ENCODE results near the gene RELT. TPM values are rescaled to one million over a fixed set of nuclear protein-coding genes. Genes with fewer than 3 reads are reported as not detected.

Gene RELT
- total and polyA plus RNA-seq, 9 of the 15 experiments (the other 6 are each of a cell fraction or from before 2014, with no cell fraction given) = 1.1 to 20.2 (median 7.4) TPM

- peak; percentile 73 for TF ChIP-seq VEZF1 (CRISPR knock-in tag; IDR thresholded peaks at IDR 0.05)
- peak; percentile 86 for TF ChIP-seq ATF7 (IDR thresholded peaks at IDR 0.05)
- peak; percentile 88 for TF ChIP-seq RBFOX2 (IDR thresholded peaks at IDR 0.05; ENCODE audit: low read depth, low read length)
- no peak for TF ChIP-seq THRAP3 (IDR thresholded peaks at IDR 0.05; ENCODE audit: borderline replicate concordance)
- peak; percentile 43; the same call in 1 of the 2 replicates for TF ChIP-seq TARDBP (IDR thresholded peaks at IDR 0.05)
- no peak for TF ChIP-seq ZBTB8A (IDR thresholded peaks at IDR 0.05; ENCODE audit: partially characterized antibody)
- no peak for TF ChIP-seq ZNF280B (CRISPR knock-in tag; IDR thresholded peaks at IDR 0.05)
- no peak for TF ChIP-seq ZSCAN29 (IDR thresholded peaks at IDR 0.05)
- TF ChIP-seq, protein P1, sequence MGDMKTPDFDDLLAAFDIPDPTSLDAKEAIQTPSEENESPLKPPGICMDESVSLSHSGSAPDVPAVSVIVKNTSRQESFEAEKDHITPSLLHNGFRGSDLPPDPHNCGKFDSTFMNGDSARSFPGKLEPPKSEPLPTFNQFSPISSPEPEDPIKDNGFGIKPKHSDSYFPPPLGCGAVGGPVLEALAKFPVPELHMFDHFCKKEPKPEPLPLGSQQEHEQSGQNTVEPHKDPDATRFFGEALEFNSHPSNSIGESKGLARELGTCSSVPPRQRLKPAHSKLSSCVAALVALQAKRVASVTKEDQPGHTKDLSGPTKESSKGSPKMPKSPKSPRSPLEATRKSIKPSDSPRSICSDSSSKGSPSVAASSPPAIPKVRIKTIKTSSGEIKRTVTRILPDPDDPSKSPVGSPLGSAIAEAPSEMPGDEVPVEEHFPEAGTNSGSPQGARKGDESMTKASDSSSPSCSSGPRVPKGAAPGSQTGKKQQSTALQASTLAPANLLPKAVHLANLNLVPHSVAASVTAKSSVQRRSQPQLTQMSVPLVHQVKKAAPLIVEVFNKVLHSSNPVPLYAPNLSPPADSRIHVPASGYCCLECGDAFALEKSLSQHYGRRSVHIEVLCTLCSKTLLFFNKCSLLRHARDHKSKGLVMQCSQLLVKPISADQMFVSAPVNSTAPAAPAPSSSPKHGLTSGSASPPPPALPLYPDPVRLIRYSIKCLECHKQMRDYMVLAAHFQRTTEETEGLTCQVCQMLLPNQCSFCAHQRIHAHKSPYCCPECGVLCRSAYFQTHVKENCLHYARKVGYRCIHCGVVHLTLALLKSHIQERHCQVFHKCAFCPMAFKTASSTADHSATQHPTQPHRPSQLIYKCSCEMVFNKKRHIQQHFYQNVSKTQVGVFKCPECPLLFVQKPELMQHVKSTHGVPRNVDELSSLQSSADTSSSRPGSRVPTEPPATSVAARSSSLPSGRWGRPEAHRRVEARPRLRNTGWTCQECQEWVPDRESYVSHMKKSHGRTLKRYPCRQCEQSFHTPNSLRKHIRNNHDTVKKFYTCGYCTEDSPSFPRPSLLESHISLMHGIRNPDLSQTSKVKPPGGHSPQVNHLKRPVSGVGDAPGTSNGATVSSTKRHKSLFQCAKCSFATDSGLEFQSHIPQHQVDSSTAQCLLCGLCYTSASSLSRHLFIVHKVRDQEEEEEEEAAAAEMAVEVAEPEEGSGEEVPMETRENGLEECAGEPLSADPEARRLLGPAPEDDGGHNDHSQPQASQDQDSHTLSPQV (IDR thresholded peaks at IDR 0.05) = 0 out of 2 replicates have a peak, but pooled peaks have one; percentile 51
- peak in 1 of 2 experiments; percentile 90 for TF ChIP-seq NRF1 (conservative IDR thresholded peaks at IDR 0.05 in 1 of 2, IDR thresholded peaks at IDR 0.05 in 1 of 2)
- TF ChIP-seq ETV6 (IDR thresholded peaks at IDR 0.05; ENCODE audit: borderline replicate concordance in 1 of 2, low read depth in 2 of 2, low read length in 1 of 2) = no peak
- TF ChIP-seq ETV6 (CRISPR knock-in tag; IDR thresholded peaks at IDR 0.05; ENCODE audit: borderline replicate concordance) = 0 out of 2 replicates have a peak, but pooled peaks have one; percentile 31
- peak; percentile 99 for TF ChIP-seq CTBP1 (IDR thresholded peaks at IDR 0.05; ENCODE audit: borderline replicate concordance)
Observed at GRCh38 chr11:73376160-73376802, at the start of gene RELT (continued).

Measured in K562 (cell line).